ENCODE measurements around the gene ING5.
"Not testable (repeated sequence)": the region's sequence is repeated elsewhere in the genome, so short reads cannot be mapped to it uniquely, and the experiment has no call there.

The ING5 gene

DNA sequence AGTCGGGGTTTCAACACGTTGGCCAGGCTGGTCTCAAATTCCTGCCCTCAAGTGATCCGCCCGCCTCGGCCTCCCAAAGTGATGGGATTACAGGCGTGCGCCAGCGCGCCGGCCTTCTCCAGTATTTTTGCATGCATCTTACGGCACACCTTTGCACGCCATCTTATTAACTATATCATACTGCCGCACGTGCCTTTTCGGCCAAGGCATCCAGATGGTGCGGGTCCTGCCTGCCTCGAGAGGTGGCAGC lies 765 bp upstream of the ING5 start:
- H3K27ac ChIP-seq: peak overlapping the region; percentile 50 to 97 (median 90)
- H3K4me3 ChIP-seq: peak overlapping the region; percentile 72 to 95 (median 81)

DNA sequence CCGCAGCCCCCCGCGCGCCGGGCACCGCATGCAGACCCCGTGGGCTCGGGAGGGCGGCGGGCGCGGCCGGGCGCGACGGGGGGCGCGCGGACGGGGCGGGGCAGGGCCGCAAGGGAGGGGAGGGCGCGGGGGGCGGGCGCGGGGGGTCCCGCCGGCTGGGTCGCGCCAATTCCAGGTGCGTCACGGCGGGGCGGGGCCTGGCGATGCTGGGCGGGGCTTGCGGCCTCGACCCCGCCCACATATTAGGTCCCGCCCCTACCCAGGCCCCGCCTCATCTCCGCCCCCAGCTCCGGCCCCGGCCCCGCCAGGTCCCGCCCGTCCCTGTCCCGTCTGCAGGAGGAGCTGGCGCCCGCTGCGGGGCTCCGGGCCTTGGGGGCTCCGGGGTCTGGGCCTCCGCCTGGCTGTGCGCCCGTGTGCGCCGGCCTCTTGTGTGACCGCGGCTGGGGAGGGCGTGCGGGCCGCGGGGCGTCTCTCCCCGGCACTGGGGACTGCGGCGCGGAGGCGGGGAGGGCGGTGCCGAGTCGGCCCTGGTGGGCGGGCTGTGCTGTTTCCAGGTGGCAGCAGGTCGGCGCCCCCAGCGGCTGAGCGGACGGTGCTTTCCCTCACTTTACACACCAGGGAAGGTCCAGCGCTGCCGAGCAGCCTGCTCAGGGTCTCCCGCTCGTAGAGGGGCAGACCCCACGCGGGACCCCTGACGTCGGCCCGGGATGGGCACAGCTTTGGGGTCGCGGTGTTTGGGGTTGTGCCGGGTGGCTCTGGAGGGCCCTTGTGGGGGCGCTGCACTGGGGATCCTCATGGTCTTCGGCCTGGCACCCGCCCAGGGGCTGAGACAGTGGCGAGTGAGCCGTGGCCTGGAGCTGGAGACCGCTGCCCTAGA lies 554 bp downstream of the ING5 start:
- peak overlapping the region in 20 of 21 experiments; percentile 27 to 97 (median 90) for H3K27ac ChIP-seq
- H3K4me3 ChIP-seq: peak overlapping the region; percentile 72 to 95 (median 81)

DNA sequence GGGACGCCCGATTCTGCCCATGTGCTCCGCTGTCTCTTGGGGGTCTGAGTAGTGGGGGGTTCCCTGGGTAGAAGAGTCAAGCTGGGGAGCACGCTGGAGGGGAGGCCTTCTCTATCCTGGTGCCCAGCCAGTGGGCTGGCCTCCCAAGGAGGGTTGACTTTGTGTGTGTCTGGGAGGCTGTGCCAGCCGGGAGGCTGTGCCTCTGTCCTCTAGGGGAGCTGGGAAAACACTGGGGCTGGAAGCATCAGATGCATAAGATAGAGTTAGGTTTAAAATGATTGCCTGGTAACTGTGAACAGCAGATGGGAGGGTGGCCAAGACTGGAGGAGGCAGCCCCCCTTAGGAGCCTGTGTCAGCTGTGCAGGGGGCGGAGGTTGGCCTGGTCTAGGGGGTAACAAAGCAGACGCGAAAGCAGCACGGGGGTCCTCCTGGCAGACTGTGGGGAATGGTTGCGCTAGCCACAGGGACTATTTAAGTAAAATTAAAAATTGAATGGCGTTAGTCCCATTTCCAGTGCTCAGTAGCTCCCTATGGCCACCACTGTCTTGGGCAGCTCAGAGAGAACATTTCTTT lies 1.3 kb downstream of the ING5 start:
- Histone ChIP-seq H3K4me3 (peak overlapping the region; percentile 72 to 95 (median 81)), H3K27ac (peak overlapping the region in 20 of 21 experiments; percentile 11 to 97 (median 85))

DNA sequence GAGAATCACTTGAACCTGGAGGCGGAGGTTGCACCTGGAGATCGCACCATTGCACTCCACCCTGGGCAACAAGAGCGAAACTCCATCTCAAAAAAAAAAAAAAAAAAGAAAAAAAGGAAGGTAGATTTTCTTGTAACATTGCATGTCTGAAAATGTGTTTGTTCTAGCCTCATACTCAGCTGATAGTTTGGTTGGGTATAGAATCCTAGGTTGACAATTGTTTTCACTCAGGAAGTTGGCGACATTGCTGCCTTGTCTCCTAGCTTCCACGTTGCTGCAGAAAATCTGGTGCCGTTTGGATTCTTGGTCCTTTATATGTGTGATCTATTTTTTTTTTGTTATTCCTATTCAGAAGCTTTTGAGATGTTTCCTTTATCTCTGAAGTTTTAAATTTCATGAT lies 4.7 kb downstream of the ING5 start:
- no peak overlapping the region for H3K4me3 ChIP-seq
- H3K27ac ChIP-seq: no peak overlapping the region

DNA sequence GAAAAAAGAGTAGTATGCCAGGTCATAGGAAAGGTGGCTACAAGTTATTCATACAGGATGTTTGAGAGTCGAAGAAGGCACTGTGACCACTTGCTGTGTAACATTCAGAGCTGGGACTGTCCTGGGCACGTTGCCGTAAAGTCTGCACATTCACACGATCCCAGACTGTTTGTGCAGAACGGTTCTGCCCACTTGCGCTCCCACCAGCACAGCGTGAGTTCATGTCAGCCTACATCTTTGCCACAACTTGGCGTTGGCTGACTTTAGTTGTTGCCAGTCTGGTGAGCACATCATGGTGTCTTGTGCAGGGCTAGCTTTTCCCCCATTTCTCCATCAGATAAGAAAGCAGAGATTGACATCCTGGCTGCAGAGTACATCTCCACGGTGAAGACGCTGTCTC lies 7.0 kb downstream of the ING5 start:
- Histone ChIP-seq H3K4me3 (no peak overlapping the region), H3K27ac (no peak overlapping the region)

DNA sequence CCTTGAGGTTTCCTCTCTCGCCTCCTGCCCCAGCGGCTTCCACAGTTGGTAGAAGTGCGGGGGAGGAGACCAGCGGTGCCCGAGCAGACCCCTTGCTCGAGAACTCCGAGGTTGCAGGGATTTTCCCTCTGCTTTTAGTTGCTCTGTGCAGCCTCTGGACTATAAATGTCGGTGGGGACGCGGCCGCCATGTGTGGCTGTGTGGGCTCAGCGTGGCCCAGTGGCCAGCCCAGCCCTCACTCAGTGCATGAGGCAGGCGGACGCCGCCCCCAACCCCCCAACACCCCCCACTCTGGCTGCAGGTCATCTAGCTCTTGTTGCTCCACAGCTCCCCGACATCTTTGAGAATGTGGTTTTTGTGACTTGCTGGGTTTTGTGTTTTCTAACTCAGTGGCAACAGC lies 17.3 kb downstream of the ING5 start:
- H3K4me3 ChIP-seq: no peak overlapping the region
- H3K27ac ChIP-seq: no peak overlapping the region

DNA sequence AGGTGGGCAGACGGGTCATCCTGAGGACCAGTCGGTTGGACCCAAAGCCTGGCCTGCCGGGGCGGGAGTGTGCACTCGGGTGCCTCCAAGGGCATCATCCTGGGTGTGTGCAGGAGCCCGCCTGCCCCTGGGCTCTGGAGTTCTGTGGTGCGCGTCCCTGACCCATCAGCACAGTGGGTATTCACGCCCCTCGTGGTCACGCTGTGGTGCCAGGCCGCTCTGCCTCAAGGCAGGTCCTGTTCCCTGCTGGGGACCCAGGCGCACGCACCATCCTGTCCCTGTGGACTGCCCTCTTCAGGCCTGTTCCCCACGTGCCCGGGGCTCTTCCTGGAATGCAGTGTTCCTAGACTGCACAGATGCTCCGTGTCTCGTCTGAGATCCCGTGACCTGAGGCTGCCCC lies 18.3 kb downstream of the ING5 start:
- Histone ChIP-seq H3K4me3 (no peak overlapping the region), H3K27ac (no peak overlapping the region)

DNA sequence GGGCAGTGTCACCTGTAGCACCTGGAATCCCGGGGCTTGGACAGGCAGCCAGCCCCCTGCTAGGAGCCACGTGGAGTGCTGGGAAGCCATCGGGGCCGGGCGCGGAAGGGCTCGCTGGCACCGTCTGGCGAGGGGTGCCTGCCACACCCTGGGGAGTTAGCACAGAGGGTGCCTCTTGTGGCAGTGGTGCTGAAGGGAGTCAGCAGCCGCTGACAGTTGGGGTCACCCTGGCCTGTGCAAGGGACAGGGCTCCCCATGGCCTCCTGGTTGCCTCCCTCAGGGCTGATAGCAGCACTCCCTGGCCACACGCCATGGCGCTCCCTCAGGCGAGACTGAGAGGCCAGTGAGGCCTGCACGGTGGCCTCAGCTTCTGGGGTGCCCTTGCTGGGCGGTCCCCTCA lies 18.7 kb downstream of the ING5 start:
- Histone ChIP-seq H3K4me3 (no peak overlapping the region), H3K27ac (no peak overlapping the region)

DNA sequence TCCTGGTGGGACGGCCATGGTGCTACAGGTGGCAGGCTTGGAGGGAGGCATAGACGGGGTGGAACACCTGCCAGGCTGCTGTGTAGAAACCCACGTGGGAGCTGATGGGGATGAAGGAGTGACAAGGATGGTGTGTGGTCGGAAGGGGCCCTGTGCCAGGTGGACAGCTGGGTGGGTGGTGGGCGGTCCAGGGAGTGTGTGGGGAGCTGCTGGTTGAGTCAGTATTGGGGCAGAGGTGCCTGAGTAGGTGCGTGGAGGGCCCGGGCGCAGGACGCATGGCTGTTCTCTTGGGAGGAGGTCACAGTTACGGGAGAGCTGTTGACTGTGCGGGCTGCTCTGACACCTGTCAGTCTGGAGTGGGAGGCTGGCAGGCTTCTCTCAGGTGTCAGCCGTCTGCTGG lies 20.0 kb downstream of the ING5 start:
- Histone ChIP-seq H3K27ac (no peak overlapping the region), H3K4me3 (no peak overlapping the region)

DNA sequence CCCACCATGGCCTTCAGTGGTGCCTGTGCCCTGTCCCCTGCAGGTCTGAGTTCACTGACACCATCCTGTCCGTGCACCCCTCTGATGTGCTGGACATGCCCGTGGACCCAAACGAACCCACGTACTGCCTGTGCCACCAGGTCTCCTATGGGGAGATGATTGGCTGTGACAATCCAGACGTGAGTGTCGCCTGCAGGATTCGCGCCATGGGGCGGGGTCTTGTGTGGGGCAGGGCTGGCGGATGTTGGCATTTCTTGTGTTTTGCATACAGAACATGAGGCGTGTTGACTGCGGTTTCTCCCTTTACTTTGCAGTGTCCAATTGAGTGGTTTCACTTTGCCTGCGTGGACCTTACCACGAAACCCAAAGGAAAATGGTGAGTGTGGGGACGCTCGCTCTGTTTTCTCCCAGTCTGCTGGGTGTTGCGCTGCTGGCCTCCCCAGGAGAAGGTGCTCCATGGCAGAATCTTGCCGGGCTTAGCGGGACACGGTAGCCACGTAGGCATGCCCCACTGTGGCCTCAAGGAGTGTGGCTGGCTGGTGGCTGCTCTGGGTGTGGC lies 21.1 kb downstream of the ING5 start:
- H3K27ac ChIP-seq: no peak overlapping the region
- H3K4me3 ChIP-seq: no peak overlapping the region

DNA sequence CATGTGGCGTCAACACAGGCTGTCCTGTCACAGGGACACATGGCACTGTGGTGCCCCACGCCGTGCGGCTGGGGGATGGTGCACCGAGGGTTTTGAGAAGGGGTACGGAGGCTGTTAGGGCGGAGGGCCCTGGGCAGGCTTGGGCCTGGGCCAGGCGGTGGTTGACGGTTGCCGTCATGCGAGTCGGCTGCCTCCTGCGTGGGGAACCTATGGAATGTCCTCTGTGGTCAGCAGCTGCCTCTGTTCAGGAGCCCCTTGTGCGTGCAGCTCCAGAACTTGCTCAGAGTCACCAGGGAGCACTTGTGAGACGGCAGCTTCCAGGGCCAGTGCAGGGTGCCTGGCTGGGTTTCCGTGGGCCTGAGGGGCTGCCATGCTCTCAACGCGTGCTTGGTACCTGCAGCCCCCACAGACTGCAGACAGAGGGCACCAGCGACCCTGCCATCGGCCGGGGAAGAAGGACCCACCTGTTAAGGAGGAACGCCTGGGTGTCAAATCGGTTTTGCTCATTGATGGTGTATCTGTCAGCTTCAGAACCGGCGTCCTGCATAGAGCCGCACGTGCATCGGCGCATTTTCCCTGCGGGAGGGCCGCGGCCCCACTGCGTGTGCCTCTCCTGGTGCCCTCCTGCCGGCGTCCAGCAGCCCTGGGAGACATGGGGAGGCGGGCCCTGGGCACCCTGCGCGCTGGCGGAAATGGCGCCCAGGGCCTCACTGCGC lies 22.6 kb downstream of the ING5 start:
- no peak overlapping the region for H3K27ac ChIP-seq
- H3K4me3 ChIP-seq: no peak overlapping the region

DNA sequence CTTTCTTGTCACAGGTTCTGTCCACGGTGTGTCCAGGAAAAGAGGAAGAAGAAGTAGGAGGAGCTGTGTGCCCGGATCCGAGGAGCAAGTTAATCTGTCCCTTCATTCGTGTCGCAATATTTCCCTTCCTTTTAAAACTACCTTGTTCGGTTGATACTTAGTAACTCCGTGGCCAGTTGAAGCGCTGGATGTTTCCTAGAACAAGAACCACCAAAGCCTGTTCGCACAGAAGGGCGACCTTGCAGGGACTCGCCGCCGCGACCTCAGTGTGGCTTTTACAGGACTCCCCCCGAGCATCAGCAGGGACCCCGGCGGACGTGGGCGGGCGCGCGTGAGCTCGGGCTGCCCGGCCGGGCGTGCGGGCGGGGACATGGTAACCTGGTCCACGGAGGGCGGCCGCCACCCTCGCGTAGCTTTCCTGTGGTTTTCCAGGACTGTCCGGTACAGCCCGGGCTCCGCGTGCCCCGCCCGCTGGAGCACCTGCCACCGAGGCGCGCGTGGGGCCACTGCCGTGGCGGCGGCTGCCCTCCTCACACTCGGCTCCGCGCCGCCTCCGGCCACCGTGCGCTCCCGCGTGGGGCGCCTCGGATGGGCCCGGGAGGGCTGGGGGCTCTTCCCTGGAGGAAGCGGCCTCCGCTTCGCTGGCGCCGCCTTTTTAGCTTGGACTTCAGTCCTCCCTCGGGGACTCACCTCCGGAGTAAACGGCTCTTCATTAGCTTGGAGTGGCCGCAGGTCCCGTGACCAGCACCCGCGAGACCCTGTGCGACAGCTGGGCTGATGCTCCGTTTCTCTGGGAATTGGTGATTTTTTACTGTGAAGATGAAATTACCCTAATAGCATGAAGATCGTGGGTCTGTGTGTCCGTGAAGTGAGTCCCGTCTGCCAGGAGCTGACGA lies 23.4 kb downstream of the ING5 start:
- H3K27ac ChIP-seq: no peak overlapping the region
- no peak overlapping the region for H3K4me3 ChIP-seq

DNA sequence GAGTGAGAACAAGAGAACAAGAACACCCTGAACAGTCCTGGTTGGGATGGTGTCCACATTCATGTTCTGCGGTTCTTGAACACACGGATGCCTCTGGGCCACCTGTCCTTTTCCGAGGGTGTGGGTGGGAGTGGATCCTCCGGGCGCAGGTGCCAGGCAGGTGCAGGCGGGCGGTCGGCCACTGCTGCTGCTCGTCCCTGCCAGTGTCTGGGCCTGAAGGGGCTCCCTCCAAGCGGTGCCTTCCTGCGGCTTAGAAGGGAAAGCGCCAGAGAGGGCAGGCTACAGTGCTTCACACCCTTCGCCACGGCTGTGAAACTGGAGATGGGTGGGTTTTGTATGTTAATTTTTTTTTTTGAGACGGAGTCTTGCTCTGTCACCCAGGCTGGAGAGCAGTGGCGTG lies 24.6 kb downstream of the ING5 start:
- Histone ChIP-seq H3K4me3 (no peak overlapping the region), H3K27ac (no peak overlapping the region)

DNA sequence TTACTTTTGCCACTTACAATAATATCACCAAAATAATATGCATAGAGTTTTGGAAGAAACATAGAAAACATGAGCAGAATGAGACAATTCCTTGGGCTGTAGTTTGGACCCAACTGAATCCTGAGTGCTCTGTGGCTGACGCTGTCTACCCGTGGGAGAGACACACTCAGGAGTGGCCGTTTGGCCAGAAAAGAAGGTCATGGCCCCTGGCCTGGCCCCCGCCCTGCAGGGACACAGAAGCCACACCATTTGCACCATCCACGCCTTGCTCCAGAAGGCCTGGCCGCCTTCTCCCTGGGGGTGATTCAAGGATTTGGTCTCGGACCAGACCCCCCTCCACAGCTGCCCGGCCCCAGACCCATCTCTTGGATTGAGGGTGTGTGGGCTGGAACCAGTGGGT lies 26.2 kb downstream of the ING5 start:
- no peak overlapping the region for H3K4me3 ChIP-seq
- no peak overlapping the region for H3K27ac ChIP-seq

DNA sequence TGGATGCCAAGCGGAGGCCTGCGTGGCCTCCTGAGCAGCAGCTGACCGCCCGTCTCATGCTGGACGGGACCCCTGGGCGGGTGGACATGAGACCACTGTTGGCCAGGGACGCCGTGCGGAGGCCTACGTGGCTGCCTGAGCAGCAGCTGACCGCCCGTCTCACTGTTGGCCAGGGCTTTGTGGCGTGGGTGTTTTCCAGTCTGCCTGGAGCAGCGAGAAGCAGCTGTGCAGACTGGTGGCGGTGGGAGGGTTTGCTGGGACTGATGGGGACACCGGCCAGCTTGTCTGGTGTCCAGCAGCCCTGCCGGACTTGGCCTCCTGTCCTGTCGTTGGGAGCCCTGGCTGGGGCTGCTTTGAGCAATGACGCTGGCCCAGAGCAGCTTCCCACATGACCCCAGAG lies 26.8 kb downstream of the ING5 start:
- no peak overlapping the region for H3K27ac ChIP-seq
- H3K4me3 ChIP-seq: no peak overlapping the region

DNA sequence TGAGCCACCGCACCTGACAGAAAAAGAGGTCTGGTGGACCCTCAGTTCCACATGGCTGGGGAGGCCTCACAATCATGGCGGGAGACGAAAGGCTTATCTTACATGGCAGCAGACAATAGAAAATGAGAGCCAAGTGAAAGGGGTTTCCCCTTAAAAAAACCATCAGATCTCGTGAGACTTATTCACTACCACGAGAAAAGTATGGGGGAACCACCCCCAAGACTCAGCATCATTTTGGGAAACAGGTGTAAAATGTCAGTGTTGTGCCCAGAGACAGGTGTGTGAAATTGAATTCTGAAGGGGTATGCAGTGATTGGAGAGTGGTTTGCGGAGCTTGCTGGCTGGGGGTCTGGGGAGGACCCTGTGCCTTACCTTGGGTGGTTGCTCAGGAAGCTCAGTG lies 28.0 kb downstream of the ING5 start:
- no peak overlapping the region for H3K27ac ChIP-seq
- no peak overlapping the region for H3K4me3 ChIP-seq

DNA sequence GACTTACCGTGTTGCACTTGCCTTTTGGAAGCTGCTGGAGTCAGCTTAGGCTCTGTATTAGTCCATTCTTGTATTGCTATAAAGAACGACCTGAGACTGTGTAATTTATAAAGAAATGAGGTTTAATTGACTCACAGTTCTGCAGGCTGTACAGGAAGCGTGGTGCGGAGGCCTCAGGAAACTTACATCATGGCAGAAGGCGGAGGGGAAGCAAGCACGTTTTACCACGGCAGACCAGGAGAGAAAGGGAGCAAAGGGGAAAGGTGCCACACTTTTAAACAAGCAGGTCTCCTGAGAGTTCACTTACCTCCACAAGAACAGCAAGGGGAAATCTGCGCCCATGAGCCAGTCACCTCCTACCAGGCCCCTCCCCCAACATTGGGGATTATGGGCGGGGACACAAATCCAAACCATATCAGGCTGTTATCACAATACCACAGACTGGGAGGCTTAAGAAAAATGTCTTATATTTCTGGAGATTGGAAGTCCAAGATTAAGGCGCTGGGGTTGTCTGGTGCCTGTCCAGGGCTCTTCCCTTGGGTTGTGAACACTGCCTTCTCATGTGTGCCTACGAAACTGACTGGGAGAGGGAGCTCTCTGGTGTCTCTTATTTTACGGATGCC lies 28.9 kb downstream of the ING5 start:
- H3K4me3 ChIP-seq: no peak overlapping the region

DNA sequence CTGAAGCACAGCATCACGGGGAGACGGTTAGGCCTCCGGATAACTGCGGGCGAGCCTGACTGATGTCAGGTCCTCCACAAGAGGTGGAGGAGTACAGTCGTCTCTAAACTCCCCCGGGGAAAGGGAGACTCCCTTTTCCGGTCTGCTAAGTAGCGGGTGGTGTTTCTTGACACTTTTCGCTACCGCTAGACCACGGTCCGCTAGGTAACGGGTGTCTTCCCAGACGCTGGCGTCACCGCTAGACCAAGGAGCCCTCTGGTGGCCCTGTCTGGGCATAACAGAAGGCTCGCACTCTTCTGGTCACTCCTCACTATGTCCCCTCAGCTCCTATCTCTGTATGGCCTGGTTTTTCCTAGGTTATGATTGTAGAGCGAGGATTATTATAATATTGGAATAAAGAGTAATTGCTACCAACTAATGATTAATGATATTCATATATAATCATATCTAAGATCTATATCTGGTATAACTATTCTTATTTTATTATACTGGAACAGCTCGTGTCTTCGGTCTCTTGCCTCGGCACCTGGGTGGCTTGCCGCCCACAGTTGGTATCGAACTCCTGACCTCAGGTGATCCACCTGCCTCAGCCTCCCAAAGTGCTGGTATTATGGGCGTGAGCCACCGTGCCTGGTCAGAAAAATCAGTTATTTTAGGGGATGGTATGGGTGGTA lies 30.8 kb downstream of the ING5 start:
- H3K27ac ChIP-seq, H3K4me3 ChIP-seq: not testable (repeated sequence)

More for the DNA sequence above, 28.9 kb downstream of the ING5 start:
- no peak overlapping the region for H3K27ac ChIP-seq
